Stimulated activated CD8-positive, alpha-beta memory T cell treated with anti-CD3 and anti-CD28 coated beads, Interleukin-7, amount 100 ng/mL, for 24 hours (primary cell): ENCODE data around the gene ZNF277.

Experiments
- DNase-seq: peaks from one replicate; pipeline ENCODE4 v3.0.0-alpha.2; 2020; ENCODE audit warnings: low read depth

ZNF277 gene

DNA sequence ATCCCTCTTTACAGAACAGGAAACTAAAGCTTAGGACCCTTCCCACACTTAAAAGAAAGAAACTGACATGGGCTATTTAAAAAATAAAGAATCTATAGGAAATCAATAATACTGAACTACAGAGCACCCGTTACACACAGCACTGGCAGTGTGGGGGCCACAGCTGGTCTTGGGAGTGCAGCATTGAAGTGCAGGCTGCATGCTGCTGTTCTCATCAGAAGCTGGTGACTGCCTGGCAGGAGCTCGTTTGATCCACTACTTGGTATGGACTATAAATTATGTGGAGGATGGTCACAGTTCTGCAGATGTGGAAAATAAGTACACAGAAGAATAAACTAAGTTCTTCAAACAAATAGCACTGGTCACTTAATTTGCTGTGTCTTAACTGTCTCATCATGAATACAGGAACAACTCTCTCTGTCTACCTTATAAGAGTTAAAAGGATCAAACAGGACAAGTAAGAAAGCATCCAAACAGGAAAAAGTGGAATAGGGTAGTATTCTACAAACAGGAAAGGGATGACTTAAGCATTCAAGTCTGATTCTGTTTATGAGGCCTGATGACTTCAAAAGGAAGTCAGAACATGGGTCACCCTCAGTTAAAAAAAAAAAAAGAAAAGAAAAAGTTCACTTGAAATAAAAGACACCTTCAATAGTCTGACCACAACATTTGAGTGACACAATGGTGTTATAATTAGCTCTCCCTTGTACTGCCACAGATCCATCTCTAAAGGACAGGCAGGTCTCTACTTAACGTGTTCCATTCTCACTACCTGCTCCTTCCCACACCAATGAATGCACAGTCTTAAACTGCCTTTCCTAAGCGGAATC, 21.3 kb upstream of the ZNF277 start:
- DNase-seq = no peak

DNA sequence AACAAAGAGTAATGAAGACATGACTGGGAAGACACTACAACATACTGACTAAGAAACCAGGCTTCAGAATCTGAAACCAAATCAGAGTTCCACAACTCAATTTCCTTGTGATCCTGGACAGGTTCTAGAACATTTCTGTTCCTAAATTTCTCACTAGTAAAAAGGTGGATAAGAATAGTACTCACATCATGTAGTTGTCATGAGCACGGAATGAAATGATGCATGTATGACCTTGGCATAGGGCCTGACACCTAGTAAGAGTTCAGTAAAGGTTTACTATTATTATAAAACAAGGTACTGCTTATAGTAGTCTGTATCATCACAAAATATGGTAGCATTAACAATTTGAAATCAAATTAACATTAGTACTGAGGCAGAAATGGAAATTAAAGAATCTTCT, 20.2 kb upstream of the ZNF277 start:
- DNase-seq = no peak

DNA sequence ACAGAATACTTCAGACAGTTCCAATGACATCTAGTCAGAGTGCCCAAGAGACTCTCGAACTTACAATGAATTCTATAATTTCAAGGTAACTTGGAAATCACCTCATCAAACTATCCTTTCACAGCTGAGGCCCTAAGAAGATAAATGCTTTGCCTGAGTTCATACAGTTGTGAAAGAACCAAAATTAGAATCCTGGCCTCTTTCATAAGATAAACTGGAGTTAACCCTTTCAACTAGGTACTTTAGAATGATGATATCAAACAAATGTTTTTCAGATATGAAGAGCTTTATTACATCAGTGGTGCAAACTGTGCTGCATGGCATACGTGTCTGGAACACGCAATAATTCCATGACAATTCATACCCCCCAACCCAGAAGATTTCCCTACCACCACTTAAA, 18.2 kb upstream of the ZNF277 start:
- no peak for DNase-seq

DNA sequence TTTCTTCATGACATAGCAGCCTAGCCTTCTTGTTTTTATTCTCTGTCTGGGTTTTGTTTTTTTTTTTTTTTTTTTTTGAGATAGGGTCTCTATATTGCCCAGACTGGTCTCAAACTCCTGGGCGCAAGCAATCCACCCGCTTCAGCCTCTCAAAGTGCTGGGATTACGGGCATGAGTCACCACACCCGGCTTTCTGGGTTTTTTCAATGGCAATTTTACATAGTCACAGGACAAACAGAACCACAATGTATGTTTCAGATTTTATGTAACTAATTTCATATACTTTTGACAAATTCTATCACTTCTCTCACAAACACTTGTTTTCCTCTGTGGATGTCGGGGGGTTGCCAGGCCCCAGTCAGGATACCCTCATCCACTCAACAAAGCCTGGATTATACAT, 16.8 kb upstream of the ZNF277 start:
- DNase-seq = no peak

DNA sequence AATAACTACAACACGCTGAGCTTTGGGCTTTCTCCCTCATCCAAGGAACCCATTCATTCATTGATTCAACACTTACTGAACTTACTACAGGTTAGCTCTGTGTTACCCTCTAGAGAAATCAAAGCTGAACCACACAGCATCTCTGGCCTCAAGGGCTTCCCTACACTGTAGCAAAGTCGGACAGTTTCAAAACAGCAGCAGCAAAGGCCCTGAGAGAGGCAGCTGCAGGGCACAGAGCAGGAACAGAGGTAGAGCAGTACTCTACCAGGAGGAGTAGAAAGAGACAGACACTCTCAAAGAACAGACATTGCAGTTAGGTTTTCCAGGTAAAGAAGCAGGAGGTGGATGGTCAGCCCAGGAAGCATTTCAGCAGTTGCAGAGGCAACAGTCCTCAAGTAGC, 16.4 kb upstream of the ZNF277 start:
- no peak for DNase-seq

DNA sequence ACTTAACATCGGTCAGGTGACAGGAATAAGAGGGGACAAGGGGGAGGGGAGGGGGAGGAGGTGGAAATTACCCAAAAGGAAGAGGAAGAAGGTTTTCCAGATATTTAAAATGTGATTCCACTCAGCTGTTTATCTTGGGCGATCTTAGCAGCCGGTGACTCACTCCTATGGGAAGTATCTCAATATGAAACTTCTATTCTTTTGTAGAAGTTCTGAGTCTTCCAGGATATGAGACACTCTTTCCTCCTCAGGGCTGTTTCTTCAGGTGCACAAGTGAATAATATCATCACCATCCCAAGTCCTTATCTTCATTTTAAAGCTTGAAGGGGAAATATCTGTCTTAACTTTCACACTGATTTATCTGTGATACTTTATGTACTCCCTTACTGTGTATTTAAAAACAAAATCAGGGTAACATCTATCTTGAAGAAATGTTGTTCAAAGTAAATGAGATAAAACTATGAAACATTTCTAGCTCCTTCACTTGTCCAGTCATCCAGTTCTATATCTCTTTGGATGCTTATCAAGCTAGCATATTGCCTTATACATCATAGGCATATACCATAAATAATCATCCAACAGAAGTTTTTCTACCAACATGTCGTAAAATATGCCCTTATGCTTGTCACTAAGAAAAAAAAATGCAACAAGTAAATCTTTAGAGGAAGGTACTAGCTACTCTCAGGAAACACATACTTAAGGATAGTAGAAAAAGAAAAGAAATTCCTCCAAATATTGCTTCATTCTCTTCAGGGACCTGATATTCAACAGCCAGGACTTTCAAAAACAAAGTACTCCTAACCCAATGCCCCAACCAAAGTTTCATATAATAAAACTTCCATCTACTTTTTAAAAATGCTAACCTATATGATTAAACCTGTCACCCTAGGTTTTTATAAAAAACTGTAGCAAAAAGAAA, 14.0 kb upstream of the ZNF277 start:
- DNase-seq = no peak

DNA sequence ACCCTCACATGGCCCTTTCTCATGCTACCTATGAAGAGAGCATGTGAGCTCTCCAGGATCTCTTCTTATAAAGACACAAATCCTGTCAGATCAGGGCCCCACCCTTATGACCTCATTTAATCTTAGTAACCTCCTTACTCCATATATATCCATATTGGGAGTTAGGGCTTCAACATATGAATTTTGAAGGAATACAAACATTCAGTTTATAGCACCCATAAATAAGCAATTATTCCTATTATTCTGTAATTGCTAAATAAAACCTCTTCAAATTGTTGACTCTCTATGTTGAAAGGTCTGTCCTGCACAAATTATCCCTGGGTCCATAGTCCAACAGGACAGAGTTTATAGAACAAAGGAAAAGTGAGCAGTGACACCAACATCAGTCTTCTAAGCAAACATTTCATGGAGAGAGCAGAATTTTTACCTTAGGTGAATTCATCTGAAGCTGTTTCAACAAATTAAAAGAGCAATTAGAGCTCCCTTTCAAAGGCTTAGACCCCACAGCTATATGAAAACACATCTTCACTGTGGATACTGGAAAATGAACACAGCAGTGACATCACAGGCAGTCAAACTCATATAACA, 12.5 kb upstream of the ZNF277 start:
- DNase-seq = no peak

DNA sequence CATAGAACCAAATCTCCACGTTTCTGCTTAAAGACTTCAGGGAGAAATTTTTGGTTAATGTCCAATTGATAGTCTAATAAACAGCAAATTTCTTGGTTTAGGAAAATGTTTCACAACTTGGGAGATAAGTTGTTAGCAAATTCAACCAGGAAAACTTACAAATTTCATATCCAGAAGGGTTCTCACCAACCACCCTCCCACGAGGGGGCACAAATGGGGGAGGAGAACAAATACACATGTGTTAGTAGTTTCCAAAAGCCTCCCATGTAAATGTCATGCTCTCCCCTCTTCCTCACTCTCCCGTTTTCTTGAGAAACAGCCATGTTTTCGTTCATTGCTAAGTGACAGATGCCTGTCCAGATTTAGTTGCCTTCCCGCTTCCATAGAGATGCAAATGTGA, 10.8 kb upstream of the ZNF277 start:
- no peak for DNase-seq

DNA sequence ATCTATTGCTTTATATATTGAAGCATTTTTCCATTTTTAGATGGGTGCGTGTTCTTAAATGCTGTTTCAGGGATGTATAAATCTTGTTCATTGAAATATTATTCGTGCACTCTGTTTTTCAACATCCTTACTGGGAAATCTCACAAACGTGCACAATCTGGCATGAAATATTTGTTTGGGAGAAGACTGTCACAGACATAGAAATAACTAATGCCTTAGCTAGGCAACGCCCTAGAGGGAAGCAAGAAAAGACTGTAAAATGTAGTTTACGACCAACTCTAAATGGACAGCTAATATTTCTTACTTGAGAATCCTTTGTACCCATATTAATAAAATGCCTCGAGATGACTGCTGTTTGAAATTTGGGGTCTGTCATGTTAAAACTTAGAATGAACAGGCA, 9.2 kb upstream of the ZNF277 start:
- no peak for DNase-seq

DNA sequence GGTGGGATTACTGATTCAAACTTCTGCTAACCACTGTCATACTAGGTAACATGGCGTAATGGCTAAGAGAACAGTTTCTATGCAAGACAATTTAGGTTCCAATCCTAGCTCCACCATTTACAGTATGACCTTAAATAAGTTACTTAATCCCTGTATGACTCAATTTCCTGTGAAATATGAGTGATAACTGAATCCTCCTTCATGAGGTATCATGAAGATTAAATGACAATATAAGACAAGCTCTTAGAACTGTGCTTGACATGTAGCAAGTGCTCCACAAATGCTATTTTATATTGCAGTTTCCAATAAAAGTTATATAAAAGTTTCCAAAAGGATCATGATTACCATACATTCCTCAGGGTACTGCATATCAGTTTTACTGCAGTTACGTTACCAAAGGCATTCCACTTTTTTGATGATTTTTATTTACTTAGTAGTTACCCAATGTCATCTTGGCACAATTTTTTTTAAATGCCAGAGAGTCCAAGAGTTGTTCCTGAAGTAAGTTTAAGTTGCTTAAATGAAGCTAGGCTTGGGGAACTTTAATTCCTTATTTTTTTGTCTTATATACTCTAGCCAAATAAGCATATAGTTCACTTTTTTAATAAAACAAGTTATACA, 7.3 kb upstream of the ZNF277 start:
- DNase-seq = no peak

DNA sequence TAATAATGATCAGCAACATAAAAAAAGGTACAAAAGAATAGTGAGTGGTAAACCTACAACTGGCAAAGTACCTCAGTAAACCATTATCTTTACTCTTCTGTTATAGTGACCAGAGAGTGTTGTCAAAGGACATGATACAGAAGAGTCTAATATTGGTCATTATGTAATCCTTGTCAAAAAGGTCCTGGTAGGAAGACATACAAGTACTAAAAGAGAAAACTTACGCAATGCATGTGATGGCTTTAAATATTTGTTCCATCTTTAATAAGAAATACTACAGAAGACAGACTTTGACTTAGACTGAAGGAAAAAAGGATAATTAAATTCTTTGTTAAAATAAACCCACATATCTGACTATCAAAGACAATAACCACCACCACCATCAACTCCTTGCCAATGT, 6.8 kb upstream of the ZNF277 start:
- DNase-seq = no peak

DNA sequence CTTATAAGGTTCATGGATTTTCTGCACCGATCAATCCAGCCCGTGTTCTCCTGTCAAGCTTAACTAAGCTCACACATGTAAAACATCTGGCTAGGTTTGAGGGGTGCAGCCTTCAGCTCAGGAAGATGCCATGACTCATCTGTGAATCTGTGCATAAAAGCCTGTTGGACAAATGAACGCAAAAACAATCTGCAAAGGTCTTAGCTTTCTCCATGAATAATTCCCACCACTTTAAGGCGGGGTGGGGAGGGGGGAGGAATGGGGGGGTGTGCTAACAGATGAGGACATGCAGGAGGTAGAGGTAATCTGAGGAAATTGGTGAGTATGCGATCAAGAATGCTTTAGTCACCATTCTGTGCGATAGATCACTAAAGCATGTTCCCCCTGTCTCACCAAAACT, 5.1 kb upstream of the ZNF277 start:
- DNase-seq = no peak

DNA sequence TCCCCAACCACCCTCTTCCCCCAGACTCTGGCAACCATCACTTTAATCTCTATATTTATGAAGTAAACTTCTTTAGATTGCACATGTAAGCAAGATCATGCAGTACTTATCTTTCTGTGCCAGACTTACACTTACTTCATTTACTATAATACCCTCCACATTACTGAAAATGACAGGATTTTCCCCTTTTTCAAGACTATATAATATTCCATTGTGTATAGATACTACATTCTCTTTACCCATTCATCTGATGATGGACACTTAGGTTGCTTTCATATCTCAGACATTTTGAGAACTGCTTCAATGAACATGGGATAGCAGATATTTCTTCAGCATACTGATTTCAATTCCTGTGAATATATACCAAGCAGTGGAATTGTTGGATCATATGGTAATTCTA, 4.7 kb upstream of the ZNF277 start:
- DNase-seq = no peak

DNA sequence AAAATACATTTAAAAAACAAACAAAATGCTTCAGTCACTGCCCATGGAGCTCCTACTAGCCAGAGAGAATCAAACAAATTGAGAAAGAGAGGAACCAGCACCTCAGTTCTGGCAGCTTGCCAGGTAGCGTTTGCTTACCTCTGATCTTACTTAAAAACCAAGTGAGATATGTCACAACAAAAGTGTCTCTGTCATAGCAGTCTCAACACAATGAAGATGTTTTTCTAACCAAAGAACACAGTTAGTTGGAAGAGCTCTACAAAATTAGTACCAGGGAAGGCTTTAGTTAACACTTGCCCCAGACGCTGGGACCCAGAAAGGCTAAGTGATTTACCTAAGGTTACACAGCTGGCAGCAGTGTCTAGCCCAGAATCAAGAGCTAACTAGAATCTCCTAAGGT, 3.7 kb upstream of the ZNF277 start:
- DNase-seq = no peak

DNA sequence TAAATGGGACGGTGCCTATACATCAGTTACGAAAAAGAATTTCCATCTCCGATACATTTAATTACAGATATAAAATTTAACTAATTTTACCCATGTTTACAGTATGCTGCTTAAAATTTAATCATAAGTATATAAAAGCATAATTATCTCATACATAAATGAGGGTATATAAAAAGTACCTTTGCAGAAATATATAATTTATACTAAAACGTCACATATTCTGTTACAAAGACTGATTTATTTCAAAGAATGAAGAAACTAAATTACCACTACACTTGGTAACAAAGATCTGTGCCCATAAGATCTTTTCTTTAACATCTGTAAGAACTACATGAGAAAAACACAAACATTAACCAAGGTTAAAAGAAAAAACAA, 3.1 kb upstream of the ZNF277 start:
- no peak for DNase-seq

DNA sequence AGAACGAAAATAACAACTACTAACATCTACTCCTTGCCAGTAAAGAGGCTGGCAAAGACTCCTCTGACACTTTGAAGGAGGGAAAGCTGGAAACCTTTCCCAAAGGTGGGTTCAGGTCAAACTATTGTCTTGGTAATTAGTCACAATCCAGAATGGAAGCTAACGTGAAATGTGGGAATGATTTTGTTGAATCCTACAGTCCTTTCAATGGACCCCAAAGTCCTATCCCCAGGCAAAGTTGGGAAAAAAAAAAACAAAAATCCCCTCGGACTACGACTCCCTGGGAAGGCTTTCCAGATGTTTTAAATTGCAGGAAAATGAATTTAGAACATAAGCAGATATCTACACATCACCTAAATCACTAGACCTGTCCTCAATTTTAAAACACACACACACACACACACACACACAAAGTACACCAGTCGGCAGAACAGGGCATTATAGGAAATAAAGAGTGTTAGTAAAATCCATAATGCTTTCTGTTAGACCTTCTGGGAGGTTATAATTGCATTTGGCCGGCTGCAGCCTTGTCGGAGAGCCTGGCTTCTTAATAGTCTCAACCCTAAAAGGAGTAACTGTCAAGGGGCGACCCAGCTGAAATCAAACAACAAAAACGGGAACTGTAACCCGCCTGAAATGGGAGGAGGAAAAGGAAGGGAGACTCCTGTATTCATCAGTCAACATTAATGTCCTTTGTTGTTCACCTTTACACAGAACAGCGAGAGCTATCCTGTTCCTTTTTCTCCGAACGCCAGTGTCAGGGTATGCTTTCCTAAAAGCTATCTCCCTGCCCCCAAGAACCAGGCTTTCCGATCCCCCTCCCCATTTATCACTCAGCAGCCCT, 1.8 kb upstream of the ZNF277 start:
- no peak for DNase-seq

DNA sequence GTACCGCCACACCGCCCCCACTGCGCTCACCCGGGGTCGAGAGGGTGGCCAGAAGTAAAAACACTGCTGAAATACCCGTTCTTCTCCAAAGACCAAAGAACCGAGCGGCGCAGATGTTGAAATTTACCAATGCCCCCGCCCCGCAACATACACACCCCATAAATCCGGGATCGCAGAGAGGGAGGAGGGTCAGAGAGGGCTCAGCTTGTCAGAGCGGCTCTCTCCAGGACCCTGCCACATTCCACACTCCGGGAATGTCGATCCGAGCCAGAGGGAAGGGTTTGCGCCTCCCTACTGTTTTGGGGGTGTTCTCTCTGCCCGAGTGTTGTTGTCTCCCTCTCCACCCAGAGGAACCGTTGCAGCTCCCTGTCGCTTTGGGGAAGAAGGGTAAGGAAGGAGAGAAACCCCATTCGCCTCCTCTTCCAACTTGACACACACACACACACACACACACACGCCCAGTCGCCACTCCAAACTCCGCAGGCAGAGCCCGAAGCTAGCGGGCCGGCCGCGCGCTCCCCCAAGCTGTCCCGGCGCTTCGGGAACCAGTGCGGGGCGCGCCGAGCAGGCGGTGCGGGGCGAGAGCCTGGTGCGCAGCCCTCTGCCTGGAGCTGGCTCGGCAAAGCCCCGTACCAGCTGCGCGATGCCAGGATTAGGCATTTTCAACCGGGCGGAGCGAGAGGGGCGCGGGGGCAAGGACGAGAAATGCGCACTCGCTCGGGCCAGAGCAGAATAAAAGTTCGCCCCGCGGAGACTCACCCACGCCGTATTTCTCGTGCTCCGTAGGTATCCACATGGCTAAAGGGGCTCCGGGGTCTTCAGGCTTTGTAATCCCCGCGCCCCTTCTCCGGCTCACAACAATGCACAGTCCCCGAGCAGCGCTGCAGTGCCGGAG, 905 bp upstream of the ZNF277 start:
- no peak for DNase-seq

DNA sequence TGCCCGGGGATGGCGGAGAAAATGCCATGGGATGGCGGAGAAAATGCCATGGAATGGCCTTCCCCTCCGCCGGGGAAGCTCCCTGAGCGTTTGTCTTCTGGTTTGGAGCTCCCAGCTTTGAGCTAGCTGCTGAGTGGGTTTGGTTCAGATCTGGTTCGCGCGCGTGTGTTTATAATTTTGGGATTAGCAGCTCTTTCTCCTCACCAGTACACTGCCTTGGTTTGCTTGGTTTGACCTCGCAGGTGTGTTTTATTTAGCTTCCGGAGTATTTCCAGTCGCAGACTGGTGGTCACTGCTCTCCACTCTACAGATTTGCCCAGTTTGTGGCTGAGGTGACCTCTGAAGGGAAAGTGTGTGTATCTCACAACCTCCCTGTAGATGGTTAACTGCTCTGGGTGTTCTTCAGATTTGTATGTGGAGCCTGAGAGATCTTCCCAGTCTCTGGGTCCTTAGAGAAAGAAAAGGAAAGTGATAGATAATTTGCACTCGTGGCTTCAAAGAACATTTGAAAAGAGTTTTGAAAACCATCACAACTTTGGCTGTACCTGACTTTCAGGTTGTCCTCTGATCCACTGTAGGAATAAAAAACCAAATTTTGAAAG, 597 bp downstream of the ZNF277 start:
- no peak for DNase-seq

DNA sequence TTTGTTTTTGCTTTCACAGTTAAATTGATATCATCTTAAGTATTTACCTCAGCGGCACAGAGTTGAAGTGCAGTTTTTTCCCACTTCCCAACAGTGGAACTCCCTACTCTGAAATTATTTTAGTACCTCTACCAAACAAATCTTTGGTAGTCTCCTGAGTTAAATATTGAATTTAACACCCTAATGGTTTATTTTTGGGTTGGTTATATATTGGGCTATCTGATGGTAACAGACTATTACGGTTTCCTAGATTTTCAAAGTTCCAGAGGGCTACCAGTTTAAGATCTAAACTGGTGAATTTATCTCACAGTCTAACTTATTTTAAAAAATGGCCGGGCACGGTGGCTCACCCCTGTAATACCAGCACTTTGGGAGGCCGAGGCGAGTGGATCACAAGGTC, 1.3 kb downstream of the ZNF277 start:
- DNase-seq = no peak

DNA sequence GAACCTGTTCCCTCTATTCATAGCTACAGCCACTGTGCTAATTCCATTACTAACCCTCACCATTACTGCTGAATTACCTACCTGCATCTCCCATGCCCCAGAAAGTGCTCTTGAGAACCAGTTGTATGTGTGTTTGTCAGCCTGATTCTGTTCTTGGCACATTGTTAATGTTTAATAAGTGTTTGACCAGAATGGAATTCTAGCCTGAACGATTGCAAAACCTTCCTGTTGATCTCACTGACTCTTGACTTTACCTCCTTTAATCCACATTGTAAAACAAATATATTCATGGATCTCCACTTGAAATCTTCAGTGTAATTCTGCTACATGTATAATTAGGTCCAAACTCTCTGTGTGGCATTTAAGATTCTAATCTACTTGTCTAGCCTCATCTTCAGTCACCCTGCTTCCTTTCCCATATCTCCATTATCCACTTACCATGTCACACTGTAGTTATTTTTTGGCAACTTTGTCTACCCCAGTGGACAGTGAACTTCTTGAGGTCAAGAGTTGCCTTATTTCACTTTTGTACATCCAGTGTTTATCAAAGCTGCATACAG, 4.9 kb downstream of the ZNF277 start:
- no peak for DNase-seq
